GM21528 (cell line): Measurements from ENCODE around the gene ZDHHC14.
"Not testable (repeated sequence)": the region's sequence is repeated elsewhere in the genome, so short reads cannot be mapped to it uniquely, and the experiment has no call there.

ENCODE experiments used
- ATAC-seq: cut with Tn5 transposase; IDR thresholded peaks from one replicate; pipeline ENCODE4 v1.9.1; 2021; ENCODE audit warnings: mild to moderate bottlenecking, moderate library complexity; ENCODE audit not compliant: unreplicated experiment, low FRiP score

Gene ZDHHC14

DNA sequence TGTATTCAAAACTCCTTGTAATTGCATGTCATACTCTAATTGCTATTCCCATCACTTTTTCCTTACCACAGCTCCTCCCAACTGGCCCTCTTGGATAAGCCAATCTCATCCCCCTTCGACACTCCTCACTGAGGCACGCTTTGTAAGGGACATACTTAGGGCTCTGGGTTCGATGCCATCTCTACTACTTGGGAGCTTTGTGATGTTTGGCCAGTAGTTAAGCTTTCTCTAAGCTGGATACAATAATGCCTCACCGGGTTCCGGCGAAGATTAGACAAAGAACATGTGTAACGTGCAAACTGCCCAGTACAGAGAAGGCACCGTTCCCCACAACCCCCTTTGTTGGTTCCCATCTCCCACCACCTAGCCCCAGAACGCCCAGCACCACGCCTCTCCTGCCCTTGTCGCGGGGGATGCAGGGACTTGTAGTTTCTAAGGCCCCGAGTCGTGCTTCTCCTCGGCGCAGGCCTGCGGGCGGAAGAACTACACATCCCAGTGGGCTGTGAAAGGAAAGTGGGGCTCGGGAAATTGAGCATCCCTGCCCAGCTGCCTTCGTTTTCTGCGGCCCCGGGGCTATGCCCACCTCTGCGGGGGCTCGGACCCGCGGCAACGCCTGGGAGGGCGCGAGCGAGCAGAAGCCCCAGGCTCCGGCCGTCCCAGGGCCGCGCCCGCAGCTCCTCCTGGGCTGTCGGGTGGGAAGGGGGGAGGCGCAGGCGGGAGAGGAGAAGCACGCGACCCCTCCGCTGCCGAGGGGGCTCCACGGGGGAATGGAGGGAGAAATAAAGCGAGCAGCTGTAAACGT, 1.1 kb upstream of the ZDHHC14 start:
- peak; percentile 76 for ATAC-seq

DNA sequence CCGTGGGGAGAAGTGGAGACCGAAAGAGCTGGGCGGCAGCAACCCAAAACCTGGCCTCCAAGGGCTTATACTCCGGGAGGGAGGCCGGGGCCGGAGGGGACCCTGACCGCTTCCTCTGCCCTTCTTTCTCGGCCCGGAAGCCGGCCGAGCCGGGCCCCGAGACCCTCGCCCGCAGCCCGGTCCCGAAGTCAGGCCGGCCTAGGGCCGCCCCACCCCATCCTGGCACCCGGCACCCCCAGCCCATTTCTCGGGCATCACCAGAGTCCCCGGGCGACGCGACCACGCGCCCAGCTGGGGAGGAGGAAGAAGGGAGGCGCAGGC, 572 bp upstream of the ZDHHC14 start:
- peak; percentile 10 for ATAC-seq

DNA sequence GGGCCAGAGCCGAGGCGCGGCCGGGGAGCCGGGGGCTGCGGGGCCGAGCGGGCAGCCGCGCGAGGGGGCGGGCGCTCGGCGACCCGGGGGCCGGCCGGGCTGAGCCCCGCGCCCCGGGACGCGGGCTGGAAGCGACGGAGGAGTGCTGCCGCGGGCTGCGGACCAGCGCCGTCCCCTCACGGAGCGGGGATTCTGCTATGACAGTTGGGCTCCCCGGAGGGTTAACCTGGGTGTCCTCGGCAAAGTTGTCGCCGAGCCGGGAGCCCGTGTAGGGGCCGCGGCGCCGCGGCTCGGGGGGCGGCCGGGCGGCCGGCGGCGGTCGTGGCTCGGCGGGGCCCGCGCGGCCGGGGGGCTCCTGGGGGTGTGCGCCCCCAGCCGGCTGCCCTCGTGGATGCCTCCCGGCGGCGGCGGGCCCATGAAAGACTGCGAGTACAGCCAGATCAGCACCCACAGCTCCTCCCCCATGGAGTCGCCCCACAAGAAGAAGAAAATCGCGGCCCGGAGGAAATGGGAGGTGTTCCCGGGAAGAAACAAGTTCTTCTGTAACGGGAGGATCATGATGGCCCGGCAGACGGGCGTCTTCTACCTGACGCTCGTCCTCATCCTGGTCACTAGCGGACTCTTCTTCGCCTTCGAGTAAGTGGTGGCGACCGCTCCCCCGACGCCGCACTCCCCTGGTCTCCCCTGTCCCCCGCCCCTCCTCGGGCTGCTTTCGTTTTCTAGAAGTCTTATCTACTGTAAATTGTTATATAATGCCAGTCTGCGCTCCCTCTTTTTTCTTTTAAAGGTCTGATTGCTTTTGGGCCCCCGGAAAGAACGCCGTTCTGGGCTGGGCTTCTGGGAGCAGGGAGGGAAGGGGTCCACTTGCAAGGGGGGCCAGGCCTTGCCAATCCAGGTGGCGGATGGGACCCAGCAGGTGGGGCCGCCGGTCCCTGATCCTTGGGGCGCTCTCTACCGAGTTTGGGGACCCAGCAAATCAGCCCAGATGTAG, 936 bp downstream of the ZDHHC14 start:
- peak; percentile 16 for ATAC-seq

DNA sequence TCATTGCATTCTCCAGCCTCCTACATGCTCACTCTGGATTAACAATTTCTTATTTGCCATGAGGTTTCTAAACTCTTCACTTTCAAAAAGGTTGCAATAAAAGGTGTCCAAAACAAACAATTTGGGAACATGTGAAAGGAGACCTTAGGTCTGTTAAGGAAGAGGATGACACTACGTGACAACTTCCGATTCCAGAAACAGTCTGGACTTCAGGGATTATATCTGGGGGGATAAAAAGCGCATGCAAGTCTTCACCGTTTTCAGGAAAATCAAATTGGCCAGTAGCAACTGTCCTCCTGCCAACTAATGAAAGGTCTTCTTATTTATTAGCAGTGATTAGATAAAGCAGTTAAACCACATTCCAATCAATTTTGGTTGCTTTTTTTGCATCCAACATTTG, 1.8 kb downstream of the ZDHHC14 start:
- no peak for ATAC-seq

DNA sequence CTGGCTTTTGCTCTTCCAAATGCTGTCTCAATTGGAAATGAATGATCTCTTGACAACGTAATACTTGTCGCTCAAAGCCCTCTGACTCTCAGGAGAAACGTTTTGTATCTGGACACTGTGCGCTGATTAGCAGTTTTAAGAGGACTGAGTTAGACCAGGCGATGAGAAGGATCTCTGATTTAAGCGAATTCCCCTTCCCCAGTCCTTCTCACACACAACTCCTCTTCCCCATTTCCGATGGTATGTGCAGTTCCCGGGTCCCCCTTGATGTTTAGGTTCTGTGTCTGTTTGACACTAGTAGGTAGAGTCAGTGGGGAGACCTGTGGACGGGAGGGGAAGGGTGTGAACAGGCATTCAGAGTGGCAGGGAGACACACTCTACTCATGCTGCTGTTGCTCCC, 2.5 kb downstream of the ZDHHC14 start:
- no peak for ATAC-seq

DNA sequence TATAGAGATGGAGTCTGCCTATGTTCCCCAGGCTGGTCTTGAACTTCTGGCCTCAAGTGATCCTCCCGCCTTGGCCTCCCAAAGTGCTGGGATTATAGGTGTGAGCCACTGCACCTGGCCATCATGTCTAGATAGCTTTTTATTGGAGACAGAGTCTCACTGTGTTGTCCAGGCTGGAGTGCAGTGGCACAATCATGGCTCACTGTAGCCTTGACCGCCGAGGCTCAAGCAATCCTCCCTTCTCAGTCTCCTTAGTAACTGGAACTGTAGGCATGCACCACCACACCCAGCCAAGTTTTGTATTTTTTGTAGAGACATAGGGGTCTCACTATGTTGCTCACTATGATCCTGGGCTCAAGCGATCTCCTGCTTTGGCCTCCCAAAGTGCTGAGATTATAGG, 4.0 kb downstream of the ZDHHC14 start:
- ATAC-seq: not testable (repeated sequence)

DNA sequence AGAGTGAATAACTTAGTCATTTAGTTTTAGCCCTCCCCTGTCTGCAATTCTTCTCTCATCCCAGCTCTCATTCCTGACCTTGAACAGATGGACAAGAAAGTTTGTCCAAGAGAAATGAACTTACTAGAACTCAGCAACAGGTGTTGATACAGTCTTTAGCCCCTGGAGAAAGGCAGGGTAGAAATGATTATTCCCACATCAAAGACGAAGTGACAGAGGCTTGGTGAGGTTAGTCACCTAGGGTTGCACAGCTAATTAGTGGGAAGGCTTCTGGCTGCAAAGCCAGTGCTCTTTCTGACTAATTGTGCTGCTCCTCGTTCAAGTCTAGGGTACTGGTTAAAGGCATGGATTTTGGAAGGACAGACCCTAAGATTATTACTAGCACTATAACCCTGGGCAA, 4.5 kb downstream of the ZDHHC14 start:
- no peak for ATAC-seq

DNA sequence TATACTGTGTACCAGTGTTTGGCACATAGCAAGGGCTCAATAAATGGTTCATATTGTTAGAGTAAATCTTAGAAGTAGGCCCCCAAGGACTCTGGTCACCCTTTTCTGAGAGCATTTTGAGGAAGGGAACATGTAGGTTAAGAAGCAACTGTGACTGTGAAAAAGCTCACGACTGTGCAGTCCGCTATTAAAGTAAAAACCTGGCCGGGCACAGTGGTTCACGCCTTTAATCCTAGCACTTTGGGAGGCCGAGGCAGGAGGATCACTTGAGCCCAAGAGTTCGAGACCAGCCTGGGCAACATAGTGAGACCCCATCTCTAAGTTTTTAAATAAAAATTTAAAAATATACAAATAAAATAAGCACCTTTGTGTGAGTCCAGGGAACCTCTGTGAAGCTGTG, 5.0 kb downstream of the ZDHHC14 start:
- no peak for ATAC-seq

DNA sequence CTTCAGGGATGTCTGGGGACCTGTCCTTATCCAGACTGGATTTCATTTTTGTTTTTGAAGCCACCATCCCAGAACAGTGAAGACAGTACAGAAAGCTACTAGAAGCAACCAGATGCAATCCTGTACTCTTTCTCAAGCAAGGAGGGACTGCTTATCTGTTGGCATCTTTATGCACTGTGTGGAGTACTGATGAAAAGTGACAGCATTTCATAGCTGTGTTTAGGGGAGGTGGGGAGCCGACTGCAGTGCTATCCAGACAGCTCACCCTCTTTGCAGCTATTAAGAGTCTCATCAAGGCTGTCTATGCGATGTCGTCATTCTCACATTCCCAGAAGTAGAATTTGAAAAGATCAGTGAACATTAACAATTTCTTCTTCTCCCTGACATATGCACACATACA, 5.5 kb downstream of the ZDHHC14 start:
- no peak for ATAC-seq

DNA sequence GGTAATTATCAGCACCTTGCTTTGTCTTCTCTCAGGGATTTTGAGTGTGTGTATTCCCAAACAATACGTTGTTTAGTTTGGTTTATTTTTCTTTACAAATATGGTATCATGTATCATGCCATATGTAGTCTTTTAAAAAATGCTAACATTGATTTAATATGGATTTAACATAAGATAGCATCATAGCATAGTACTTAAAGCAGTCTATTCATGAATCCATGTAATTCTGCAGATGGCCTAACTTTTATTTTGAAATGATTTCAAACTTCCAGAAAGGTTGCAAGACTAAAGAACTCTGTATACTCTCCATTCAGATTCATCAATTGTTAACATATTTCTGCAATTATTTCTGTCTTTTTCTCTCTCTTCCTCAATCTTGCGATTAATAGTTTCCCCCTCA, 7.9 kb downstream of the ZDHHC14 start:
- no peak for ATAC-seq

DNA sequence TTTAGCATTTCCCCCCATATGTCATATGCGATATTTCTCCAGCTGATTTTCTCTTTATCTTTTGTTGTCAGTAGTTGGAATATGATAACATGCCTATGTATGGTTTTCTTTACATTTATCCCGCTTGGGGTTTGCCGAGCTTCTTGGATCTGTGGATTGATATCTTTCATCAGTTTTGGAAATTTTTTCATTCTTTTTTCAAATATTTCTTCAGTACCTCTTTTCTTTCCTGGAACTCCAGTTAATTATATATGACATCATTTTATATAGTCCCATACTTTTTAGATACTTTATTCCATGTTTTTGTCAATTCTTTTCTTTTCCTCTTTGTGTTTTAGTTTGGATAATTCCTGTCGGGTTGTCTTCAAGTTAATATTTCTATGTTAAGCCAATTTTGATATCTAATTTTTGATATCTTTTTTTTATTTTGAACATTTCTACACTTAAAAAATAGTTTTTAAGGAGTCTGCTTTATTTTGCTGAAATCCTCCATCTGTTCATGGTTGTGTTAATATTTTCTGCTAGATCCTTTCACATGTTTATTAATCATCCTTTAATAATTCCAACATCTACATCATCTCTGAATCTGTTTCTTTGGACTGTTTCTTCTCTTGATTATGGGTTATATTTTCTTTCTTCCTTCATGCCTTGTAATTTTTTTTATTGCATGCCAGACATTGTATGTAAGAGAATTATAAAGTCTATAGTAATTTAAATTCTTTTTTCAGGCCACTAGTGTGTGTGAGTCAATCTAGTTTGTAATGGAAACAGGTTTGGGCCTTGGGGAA, 9.5 kb downstream of the ZDHHC14 start:
- no peak for ATAC-seq

DNA sequence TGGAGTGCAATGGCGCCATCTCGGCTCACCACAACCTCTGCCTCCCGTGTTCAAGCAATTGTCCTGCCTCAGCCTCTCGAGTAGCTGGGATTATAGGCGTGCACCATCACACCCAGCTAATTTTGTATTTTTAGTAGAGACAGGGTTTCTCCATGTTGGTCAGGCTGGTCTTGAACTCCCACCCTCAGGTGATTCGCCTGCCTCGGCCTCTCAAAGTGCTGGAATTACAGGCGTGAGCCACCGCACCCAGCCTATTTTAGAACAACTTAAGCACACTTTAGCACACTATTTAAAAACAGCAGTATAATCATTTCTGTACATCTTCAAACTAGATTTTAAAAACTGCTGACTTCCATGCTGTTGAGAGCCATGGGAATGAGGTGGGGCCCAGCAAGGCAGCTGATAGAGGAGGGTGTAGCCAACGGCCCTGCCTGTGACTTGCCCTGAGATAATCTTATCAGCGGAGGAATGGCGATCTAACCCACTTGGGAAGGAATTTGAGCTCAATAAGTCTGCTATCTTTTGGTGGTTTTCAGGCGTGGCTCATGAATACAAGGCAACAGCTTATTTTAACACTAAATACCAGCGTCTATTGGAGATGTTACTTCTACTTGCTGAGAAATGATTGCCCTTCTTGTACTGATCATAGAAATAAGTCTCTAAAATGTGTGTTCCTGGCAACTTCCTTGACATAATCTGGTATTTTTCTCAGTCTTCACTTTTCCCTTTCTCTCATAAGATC, 12.1 kb downstream of the ZDHHC14 start:
- ATAC-seq: no peak

DNA sequence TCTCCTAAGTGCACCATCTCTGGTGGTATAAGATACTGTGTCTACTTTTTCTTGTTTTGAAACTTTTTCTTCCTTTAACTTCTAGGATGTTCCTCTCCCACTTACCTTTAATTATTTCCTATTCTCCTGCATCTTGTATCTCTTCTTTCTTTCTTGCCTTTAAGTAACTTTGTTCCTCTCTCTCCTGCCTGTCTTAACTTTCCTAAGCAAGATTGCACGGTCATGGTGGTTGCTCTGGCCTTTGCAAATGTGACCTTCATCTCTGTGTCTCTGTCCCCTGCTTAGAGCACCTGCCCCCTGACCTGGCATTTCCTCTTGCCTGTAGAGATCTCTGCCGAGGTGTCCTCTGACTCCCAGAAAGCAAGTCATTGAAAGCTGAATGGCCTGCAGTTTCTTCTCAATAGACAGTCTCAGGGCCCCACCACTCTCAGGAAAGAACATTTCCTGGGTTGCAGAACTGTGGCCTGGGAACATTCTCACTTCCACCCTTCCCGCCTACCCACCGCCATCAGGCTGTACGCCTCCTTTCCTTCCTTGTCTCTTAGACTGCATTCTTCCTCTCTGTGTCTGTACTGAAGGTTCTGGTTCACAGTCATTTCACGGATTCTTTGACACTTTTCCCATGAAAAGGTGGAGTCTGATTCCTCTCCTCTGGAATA, 12.8 kb downstream of the ZDHHC14 start:
- ATAC-seq: no peak

DNA sequence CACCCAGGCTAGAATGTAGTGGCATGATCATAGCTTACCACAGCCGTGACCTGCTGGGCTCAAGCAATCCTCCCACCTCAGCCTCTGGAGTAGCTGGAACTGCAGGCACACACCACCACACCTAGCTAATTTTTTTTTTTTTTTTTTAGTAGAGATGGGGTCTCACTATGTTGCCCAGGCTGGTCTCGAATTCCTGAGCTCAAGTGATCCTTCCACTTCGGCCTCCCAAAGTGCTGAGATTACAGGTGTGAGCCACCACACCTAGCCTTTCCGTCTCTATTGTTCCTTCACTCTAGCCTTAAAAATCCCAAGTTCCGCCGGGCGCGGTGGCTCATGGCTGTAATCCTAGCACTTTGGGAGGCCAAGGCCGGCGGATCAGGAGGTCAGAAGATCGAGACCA, 14.2 kb downstream of the ZDHHC14 start:
- not testable (repeated sequence) for ATAC-seq

DNA sequence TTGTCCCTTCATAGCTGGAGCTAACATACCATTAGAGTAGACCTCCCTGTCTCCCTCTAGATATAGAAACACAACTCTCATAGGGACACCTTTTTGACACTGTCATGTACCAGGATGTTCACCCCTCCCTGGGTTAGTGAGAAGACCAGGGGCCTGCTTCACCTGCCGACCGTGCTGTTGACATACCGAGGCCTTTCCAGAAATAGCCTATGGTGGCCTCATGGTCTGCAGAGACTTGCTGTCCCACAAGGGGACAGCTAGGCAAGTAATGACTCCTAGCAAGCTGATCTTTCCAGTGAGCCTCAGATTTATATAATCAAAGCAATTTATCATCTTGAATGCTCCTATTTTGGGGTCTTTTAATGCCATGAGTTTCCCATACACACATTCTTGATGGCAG, 15.0 kb downstream of the ZDHHC14 start:
- no peak for ATAC-seq

DNA sequence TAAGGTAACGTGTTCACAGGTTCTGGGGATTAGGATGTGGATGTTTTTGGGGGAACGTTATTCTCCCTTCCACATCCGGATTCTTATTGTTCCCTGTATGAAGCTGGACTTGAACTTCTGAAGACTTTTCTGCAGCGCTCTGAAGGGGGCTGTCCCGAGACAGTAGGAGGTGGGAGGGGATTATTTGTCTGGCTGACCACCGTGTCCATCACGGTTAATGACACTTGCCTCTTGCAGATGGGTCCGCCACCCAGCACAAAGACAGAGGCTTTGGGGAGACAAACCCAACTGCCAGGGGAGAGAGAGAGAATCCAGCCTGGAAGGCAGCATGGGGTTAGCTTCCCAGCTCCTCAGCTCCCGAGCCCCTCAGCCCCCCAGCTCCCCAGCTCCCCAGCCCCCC, 16.7 kb downstream of the ZDHHC14 start:
- ATAC-seq: no peak

DNA sequence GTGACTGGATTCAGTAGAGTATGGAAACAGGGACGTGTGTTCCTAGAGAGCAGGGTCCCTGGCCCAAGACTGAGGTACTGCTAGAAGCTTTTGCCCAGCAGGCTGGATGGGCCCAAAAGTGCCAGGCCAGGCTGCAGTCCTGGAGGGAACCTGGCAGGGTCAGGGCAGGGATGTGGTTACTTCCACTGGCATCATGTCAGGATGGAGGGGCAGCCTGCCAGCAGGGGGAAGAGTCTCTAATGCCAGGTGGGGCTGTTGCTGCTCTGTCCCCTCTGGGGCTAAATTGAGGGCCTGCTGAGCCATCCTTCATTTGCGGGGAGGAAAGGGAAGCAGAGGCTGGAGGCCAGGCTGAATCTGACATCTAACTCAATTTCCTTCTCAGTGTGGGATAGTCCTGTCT, 17.2 kb downstream of the ZDHHC14 start:
- no peak for ATAC-seq

DNA sequence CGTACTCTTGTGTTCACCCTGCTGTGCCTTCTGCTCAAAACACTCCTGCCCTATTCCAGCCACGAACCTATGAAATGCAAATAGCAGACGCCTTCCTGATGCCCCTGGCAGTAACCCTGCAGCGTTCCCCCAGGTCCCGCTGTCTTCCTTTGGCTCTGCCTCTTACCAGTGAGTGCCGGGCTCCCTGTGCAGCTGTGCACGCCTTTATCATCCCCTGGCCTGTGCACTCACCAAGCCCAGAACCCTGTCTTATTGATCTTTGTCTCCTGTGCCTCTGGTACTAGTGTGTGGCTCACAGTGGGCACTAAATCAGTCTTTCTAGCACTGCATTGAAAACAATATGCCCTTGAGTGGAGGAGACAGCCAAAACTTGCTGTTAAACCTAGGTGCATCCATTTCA, 19.7 kb downstream of the ZDHHC14 start:
- no peak for ATAC-seq

DNA sequence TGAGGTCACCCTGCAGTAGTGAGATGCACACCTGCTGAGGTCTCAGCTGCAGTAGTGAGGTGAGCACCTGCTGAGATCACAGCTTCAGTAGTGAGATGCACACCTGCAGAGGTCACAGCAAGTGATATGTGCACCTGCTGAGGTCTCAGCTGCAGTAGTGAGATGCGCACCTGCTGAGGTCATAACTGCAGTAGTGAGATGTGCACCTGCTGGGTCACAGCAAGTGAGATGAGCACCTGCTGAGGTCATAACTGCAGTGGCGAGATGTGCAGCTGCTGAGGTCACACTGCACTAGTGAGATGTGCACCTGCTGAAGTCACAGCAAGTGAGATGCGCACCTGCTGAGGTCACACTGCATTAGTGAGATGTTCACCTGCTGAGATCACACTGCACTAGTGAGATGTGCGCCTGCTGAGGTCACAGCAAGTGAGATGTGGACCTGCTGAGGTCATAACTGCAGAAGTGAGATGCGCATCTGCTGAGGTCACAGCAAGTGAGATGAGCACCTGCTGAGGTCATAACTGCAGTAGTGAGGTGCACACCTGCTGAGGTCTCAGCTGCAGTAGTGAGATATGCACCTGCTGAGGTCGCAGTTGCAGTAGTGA, 20.8 kb downstream of the ZDHHC14 start:
- no peak for ATAC-seq
